GM18499 (cell line): Measurements from ENCODE around the gene ZNF335.

Experiments
- ATAC-seq: cut with Tn5 transposase; IDR thresholded peaks from one replicate; pipeline ENCODE4 v1.9.1; 2021; ENCODE audit warnings: moderate number of reproducible peaks; ENCODE audit not compliant: insufficient read depth, unreplicated experiment

Gene ZNF335

DNA sequence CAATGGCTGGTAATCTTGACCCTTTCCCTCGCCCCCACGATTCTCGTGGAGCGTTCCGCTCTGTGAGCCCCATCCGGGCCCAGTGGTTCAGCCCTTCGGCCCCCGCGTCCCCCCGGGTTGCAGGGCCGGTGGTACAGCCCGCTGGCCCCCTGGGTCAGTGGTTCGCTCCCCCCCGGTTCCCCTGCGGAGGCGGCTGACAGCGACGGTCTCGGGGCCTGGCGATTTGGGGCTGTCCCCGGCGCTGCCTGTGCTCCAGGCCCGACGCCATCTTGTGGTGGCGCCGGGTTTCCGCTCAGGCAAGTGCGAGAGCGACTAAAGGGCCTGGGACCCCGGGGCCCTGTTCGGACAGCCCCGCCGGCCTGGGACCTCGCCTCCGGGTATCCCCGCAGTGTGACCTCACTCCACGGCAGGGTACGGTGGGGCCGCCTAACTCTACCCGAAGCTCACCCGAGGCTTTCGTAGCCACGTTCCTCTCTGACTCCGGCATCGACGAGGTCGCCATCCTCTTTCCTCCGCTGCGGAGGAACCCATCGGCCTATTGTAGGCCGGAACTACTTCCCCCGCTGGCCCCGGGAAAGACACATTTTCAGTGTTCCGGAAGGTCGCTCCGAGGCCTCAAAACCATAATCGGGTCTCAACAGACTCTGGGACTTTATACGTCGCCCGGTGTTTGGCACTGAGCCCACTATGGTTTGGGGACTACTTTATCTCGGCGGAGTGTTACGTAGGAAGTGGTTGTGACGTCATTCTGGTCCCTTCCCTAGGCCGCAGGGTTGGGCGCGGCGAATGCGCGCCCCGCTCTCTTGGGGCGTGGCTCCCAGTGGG is at the start of gene ZNF335:
Gene ZNF335, minus strand, starts transcription at position 529 of the 825 bp plus-strand sequence. CDS start 793 bp downstream, outside the sequence.
- ATAC-seq: peak; percentile 36

GRCh38 chr20:46020555-46020954 is 48.6 kb upstream of the ZNF335 start:
- no peak for ATAC-seq

GRCh38 chr20:46018611-46019010 is 46.6 kb upstream of the ZNF335 start:
- ATAC-seq: no peak

- no peak for ATAC-seq
Observed at GRCh38 chr20:46018112-46018511, 46.1 kb upstream of the ZNF335 start.

DNA sequence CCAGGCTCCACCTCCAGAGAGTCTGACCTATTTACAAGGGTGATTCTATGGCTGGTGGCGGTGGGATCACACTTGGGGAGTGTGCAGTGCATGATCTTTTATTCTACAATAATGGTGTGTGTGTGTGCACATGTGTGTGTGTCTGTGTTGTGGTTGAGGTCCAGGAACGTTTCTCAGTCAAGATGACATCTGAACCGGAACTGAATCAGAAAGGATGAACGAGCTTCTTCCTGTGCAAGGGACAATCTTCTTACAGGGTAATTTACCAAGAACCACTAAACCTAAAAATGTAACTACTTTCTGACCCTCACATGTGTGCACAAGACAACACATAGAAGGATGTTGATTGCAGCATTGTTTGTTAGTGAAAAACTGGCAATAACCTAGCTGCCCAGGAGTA is 45.3 kb upstream of the ZNF335 start:
- no peak for ATAC-seq

- ATAC-seq: no peak
Observed at GRCh38 chr20:46014517-46015396, 42.8 kb upstream of the ZNF335 start.

GRCh38 chr20:46013829-46014516 is 42.0 kb upstream of the ZNF335 start:
- no peak for ATAC-seq

DNA sequence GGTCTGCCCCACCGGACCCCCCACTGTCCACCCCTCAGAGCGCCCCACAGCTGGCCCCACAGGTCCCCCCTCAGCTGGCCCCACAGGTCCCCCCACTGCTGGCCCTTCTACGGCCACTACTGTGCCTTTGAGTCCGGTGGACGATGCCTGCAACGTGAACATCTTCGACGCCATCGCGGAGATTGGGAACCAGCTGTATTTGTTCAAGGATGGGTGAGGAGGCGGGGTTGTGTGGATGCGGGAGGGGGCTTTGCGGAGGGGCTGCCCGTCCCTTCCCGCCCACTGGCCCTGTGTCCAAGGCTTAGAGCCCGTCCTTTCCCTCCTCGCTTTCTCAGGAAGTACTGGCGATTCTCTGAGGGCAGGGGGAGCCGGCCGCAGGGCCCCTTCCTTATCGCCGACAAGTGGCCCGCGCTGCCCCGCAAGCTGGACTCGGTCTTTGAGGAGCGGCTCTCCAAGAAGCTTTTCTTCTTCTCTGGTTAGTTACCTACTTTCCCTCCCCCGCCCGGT is 41.4 kb upstream of the ZNF335 start:
- no peak for ATAC-seq

- no peak for ATAC-seq
Observed at GRCh38 chr20:46012921-46013320, 40.9 kb upstream of the ZNF335 start.

DNA sequence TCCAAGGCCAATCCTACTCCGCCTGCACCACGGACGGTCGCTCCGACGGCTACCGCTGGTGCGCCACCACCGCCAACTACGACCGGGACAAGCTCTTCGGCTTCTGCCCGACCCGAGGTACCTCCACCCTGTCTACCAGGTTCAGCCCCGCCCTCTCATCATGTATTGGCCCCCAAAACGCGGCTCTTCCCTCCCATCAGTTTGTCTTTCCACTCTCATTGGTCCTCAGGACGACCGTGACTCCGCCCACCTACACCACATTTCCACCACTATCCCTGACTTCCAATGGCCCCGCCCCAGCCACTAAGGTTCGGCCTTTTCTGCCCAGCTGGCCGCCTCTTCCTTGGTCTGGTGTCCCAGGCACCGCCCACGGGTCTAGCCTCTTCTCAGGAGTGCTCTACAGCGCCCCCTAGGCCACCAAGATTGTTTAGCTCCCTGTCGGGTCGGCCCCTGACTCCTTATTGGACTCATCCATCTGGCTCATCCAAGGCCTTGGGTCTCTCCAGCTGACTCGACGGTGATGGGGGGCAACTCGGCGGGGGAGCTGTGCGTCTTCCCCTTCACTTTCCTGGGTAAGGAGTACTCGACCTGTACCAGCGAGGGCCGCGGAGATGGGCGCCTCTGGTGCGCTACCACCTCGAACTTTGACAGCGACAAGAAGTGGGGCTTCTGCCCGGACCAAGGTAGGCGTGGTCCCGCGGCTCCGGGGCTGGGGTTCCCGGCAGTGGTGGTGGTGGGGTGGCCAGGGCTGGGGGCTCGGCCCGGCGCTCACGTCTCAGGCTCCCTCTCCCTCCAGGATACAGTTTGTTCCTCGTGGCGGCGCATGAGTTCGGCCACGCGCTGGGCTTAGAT is 39.9 kb upstream of the ZNF335 start:
- ATAC-seq: no peak

DNA sequence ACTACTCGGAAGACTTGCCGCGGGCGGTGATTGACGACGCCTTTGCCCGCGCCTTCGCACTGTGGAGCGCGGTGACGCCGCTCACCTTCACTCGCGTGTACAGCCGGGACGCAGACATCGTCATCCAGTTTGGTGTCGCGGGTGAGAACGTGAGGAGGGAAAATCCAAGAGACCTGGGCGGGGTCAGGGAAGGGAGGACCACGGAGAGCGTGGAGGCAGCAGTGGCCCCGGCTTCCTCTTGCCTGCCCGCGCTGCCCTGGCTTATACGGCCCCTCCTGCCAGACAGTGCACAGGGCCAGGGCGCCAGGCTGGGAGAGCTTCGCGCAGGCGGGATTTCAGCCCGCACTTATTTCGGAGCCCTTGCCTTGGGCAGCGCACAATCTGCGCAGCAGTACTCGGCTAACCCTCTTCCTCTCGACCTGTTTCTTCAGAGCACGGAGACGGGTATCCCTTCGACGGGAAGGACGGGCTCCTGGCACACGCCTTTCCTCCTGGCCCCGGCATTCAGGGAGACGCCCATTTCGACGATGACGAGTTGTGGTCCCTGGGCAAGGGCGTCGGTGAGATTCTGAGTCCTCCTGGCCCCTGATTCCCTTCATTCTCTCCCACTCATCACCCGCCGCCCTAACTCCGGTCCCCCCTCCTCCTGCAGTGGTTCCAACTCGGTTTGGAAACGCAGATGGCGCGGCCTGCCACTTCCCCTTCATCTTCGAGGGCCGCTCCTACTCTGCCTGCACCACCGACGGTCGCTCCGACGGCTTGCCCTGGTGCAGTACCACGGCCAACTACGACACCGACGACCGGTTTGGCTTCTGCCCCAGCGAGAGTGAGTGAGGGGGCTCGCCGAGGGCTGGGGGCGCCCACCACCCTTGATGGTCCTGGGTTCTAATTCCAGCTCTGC is 38.7 kb upstream of the ZNF335 start:
- ATAC-seq: no peak

- ATAC-seq: no peak
Observed at GRCh38 chr20:46009816-46010215, 37.8 kb upstream of the ZNF335 start.

DNA sequence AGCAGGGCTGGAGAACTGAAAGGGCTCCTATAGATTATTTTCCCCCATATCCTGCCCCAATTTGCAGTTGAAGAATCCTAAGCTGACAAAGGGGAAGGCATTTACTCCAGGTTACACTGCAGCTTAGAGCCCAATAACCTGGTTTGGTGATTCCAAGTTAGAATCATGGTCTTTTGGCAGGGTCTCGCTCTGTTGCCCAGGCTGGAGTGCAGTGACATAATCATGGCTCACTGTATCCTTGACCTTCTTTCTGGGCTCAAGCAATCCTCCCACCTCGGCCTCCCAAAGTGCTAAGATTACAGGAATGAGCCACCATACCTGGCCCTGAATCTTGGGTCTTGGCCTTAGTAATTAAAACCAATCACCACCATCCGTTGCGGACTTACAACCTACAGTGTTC is 35.7 kb upstream of the ZNF335 start:
- ATAC-seq: no peak

DNA sequence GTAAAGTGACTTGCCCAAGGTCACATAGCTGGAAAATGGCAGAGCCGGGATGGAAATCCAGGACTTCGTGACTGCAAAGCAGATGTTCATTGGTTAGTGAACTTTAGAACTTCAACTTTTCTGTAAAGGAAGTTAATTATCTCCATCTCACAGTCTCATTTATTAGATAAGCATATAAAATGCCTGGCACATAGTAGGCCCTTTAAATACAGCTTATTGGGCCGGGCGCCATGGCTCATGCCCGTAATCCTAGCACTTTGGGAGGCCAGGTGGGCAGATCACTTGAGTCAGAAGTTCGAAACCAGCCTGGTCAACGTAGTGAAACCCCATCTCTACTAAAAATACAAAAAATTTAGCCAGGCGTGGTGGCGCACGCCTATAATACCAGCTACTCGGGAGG is 35.0 kb upstream of the ZNF335 start:
- no peak for ATAC-seq

DNA sequence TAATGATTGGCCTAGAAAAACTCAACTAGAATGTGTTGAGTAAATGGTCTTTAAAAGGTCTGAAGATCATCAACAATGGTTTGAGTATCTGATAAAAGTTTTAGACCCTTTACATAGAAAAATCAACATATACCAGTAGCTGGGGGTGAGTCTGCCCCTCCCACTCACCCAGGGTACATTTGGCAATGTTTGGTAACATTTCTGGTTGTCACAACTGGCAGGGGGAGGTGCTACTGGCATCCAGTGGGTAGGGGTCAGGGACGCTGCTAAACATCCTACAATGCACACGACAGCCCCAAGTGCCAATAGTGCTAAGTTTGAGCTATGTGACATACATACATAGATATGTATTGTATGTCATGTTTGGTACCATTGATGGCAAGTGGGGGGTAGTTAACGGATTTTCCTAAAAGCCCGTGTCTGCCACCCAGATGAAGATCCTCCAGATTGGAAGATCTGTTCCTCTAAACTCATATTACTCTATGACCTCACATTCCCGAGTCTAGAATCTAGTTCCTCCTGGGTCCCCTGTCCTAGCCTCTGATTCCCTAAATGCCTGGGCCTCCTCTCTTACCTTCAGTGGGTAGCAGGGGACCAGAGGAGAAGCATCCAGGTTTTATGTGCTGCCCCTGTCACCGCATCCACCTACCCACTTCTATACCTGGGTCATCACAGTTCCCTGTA is 34.2 kb upstream of the ZNF335 start:
- no peak for ATAC-seq

- no peak for ATAC-seq
Observed at GRCh38 chr20:46004889-46005473, 33.0 kb upstream of the ZNF335 start.

DNA sequence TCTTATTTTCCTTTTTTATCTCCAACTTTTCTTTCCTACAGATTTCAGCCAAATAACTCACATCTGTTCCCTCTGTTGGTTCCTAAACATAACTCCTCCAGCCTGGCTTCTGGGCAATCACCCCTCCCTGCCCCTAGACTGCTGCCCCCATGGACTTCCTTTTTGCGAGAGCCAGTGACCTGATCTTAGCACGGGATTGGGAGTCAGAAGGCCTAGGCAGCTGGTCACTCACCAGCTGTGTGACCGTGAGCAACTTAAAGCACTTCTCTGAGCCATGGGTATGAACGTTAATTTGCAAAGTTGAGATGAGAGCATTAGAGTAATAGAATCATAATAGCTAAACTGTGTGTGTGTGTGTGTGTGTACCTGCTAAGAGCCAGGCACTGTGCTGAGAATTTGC is 32.2 kb upstream of the ZNF335 start:
- ATAC-seq: no peak

GRCh38 chr20:46002008-46002407 is 30.0 kb upstream of the ZNF335 start:
- ATAC-seq: no peak
